ENCODE results near the gene SP7.

DNA sequence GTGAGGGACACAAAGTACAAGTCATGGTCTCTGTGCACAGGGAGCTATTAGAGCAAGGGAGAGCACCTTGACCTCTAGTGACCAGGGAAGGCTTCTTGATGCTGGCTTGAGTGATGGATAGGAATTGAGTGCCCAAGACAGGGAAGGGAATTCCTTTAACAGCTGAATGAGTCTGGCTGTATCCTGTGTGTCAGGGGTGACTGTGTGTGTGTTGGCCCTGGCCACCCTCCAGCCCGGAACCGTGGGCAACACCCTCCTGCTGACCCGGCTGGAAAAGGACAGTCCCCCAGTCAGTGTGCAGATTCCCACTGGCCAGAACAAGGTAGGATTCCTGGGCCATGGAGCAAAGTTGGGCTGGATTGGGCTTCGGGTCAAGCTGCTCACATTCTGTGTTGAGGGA is 46.3 kb downstream of the SP7 start:
- TF ChIP-seq POLR2A (IDR thresholded peaks at IDR 0.05) (no peak), EP300 (IDR thresholded peaks at IDR 0.05) (no peak)
- TF ChIP-seq, protein P1, sequence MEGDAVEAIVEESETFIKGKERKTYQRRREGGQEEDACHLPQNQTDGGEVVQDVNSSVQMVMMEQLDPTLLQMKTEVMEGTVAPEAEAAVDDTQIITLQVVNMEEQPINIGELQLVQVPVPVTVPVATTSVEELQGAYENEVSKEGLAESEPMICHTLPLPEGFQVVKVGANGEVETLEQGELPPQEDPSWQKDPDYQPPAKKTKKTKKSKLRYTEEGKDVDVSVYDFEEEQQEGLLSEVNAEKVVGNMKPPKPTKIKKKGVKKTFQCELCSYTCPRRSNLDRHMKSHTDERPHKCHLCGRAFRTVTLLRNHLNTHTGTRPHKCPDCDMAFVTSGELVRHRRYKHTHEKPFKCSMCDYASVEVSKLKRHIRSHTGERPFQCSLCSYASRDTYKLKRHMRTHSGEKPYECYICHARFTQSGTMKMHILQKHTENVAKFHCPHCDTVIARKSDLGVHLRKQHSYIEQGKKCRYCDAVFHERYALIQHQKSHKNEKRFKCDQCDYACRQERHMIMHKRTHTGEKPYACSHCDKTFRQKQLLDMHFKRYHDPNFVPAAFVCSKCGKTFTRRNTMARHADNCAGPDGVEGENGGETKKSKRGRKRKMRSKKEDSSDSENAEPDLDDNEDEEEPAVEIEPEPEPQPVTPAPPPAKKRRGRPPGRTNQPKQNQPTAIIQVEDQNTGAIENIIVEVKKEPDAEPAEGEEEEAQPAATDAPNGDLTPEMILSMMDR (IDR thresholded peaks at IDR 0.05): no peak

All from ovary (tissue), 3 donors.